ENCODE results near the gene TMC4.
A peak's percentile ranks its signal among the peaks of the same experiment; 100 is the strongest.
"Not testable (repeated sequence)": the region's sequence is repeated elsewhere in the genome, so short reads cannot be mapped to it uniquely, and the experiment has no call there.

TMC4 gene

GRCh38 chr19:54197121-54197520 lies 24.2 kb upstream of the TMC4 start:
- H3K9me3 ChIP-seq = no peaks in the 10 kb centered on the region
- intact Hi-C loops (cut with DNase I; ENCODE audit: low total_unique reads) = no loop called here
- peaks cover 0 to 22% (median 14%) of the 10 kb centered on the region in 4 donors for H3K4me1 ChIP-seq
- no peak for DNase-seq
- H3K4me3 ChIP-seq = no peak overlapping the region
- no peaks in the 10 kb centered on the region for H3K27me3 ChIP-seq
- H3K36me3 ChIP-seq = peaks cover 11 to 37% (median 12%) of the 10 kb centered on the region in 3 donors
- TF ChIP-seq CTCF (IDR thresholded peaks at IDR 0.05) = no peak
- H3K27ac ChIP-seq = no peak overlapping the region

GRCh38 chr19:54196536-54196935 lies 23.6 kb upstream of the TMC4 start:
- Histone ChIP-seq H3K4me1 (peaks cover 0 to 22% (median 13%) of the 10 kb centered on the region in 4 donors), H3K4me3 (no peak overlapping the region), H3K27me3 (no peaks in the 10 kb centered on the region), H3K36me3 (peaks cover 8 to 32% (median 11%) of the 10 kb centered on the region in 3 donors), H3K27ac (no peak overlapping the region), H3K9me3 (no peaks in the 10 kb centered on the region)
- DNase-seq = no peak
- TF ChIP-seq CTCF (IDR thresholded peaks at IDR 0.05) = no peak
- intact Hi-C loops (cut with DNase I; ENCODE audit: low total_unique reads) = no loop called here

DNA sequence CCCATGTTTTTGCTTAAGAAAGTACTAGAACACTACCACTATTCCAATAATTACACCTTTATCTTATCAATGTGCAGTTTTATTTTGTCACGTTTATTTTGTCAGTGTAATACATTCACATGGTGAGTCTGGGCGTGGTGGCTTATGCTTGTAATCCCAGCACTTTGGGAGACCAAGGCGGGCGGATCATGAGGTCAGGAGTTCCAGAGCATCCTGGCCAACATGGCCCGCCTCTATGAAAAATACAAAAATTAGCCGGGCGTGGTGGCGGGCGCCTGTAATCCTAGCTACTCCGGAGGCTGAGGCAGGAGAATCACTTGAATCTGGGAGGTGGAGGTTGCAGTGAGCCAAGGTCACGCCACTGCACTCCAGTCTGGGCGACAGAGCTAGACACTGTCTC lies 21.5 kb upstream of the TMC4 start:
- H3K9me3 ChIP-seq; H3K4me3 ChIP-seq; DNase-seq; intact Hi-C loops (cut with DNase I; ENCODE audit: low total_unique reads); H3K27me3 ChIP-seq; H3K27ac ChIP-seq: not testable (repeated sequence)
- Histone ChIP-seq H3K4me1 (peaks cover 0 to 12% (median 9%) of the 10 kb centered on the region in 4 donors), H3K36me3 (peaks cover 8 to 32% (median 11%) of the 10 kb centered on the region in 3 donors)

DNA sequence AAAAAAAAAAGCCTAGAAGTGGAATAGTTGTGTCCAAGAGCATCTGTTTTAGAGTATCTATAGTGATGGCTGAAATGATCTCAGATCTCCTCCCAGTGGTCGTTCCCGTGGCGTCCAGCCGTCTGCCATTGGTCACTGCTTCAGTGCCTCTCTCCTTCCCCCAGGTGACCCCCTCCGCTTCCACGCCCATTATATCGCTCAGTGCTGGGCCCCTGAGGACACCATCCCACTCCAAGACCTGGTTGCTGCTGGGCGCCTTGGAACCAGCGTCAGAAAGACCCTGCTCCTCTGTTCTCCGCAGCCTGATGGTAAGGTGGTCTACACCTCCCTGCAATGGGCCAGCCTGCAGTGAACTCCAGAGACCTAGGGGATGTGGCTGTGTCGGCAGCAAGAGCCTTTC lies 20.1 kb upstream of the TMC4 start:
- no peak overlapping the region for H3K4me3 ChIP-seq
- no peak for DNase-seq

DNA sequence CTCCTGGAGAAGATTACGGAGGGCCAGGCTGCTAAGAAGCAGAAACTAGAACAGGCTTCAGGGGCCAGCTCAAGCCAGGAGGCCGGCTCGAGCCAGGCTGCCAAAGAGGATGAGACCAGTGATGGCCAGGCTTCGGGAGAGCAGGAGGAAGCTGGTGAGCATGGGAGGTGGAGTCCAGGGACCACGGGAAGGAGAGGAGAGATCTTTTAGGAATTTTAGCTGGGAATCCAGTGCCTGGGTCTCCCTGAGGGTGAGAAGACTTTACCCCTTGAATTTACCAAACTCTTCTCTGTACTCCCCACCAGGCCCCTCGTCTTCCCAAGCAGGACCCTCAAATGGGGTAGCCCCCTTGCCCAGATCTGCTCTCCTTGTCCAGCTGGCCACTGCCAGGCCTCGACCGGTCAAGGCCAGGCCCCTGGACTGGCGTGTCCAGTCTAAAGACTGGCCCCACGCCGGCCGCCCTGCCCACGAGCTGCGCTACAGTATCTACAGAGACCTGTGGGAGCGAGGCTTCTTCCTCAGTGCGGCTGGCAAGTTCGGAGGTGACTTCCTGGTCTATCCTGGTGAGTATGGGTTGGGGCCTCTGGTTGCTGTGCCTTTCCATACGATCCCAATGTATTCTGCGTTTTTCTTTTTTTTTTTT lies 19.0 kb upstream of the TMC4 start:
- H3K27ac ChIP-seq = peak overlapping the region; percentile 92 to 97
- no peak for TF ChIP-seq CTCF (IDR thresholded peaks at IDR 0.05)
- intact Hi-C loops (cut with DNase I; ENCODE audit: low total_unique reads) = no loop called here

More for the DNA sequence above, 20.1 kb upstream of the TMC4 start:
- intact Hi-C loops (cut with DNase I; ENCODE audit: low total_unique reads) = no loop called here
- H3K27me3 ChIP-seq = no peaks in the 10 kb centered on the region
- TF ChIP-seq CTCF (IDR thresholded peaks at IDR 0.05) = no peak
- no peak overlapping the region for H3K27ac ChIP-seq
- peaks cover 4 to 23% (median 18%) of the 10 kb centered on the region in 4 donors for H3K4me1 ChIP-seq
- H3K36me3 ChIP-seq = peaks cover 8 to 32% (median 11%) of the 10 kb centered on the region in 3 donors
- H3K9me3 ChIP-seq = no peaks in the 10 kb centered on the region

GRCh38 chr19:54191011-54191810 lies 18.3 kb upstream of the TMC4 start, which contains the start of gene TSEN34:
Gene TSEN34, plus strand, starts transcription at chr19:54191308. Its CDS starts 57 bp downstream, at chr19:54191365.
- DNase-seq = peak; percentile 85 to 86
- TF ChIP-seq CTCF (IDR thresholded peaks at IDR 0.05) = no peak
- H3K27me3 ChIP-seq = no peaks in the 10 kb centered on the region
- H3K27ac ChIP-seq = peak within 1 kb of the TSS; percentile 92 to 97
- peaks cover 4 to 24% (median 19%) of the 10 kb centered on the region in 4 donors for H3K4me1 ChIP-seq
- H3K36me3 ChIP-seq = peaks cover 8 to 33% (median 11%) of the 10 kb centered on the region in 3 donors
- no peaks in the 10 kb centered on the region for H3K9me3 ChIP-seq
- peak within 1 kb of the TSS; percentile 71 to 82 for H3K4me3 ChIP-seq
- intact Hi-C loops (cut with DNase I; ENCODE audit: low total_unique reads) = no loop called here

More for the DNA sequence above, 19.0 kb upstream of the TMC4 start:
- Histone ChIP-seq H3K4me1 (peaks cover 4 to 24% (median 19%) of the 10 kb centered on the region in 4 donors), H3K9me3 (no peaks in the 10 kb centered on the region), H3K27me3 (no peaks in the 10 kb centered on the region), H3K36me3 (peaks cover 8 to 32% (median 11%) of the 10 kb centered on the region in 3 donors), H3K4me3 (peak overlapping the region; percentile 71 to 82)
- no peak for DNase-seq

All from tibial artery (tissue), 4 donors.